ENCODE data around the gene REXO1.

DNA sequence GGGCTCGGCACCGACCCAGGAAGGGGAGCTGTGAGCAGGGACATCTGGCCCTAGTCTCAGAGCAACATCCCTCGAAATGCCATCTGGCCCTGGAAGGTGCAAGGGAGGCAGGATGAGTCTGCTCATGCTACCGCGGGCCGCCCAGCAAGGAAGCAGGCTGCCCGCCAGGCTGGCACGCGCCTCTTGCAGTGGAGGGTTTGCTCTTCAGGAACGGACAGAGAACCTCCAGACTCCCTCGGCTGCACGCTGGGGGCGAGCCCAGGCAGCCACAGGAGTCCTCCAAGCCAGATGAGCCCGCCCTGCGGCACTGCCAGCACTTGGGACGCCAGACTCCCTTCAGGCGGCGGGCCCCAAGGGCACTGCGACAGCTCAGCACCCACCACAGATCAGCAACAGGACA is 26.1 kb downstream of the REXO1 start:
- TF ChIP-seq, protein P1, sequence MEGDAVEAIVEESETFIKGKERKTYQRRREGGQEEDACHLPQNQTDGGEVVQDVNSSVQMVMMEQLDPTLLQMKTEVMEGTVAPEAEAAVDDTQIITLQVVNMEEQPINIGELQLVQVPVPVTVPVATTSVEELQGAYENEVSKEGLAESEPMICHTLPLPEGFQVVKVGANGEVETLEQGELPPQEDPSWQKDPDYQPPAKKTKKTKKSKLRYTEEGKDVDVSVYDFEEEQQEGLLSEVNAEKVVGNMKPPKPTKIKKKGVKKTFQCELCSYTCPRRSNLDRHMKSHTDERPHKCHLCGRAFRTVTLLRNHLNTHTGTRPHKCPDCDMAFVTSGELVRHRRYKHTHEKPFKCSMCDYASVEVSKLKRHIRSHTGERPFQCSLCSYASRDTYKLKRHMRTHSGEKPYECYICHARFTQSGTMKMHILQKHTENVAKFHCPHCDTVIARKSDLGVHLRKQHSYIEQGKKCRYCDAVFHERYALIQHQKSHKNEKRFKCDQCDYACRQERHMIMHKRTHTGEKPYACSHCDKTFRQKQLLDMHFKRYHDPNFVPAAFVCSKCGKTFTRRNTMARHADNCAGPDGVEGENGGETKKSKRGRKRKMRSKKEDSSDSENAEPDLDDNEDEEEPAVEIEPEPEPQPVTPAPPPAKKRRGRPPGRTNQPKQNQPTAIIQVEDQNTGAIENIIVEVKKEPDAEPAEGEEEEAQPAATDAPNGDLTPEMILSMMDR (IDR thresholded peaks at IDR 0.05), result no peak
- TF ChIP-seq CEBPB (IDR thresholded peaks at IDR 0.05), result no peak
- no peak for TF ChIP-seq POLR2A (IDR thresholded peaks at IDR 0.05; ENCODE audit: low read length)
- no peak for TF ChIP-seq RCOR1 (IDR thresholded peaks at IDR 0.05; ENCODE audit: low read depth, low read length)
- TF ChIP-seq RAD21 (conservative IDR thresholded peaks at IDR 0.05 in 1 of 2, IDR thresholded peaks at IDR 0.05 in 1 of 2), result no peak
- TF ChIP-seq, protein P2, sequence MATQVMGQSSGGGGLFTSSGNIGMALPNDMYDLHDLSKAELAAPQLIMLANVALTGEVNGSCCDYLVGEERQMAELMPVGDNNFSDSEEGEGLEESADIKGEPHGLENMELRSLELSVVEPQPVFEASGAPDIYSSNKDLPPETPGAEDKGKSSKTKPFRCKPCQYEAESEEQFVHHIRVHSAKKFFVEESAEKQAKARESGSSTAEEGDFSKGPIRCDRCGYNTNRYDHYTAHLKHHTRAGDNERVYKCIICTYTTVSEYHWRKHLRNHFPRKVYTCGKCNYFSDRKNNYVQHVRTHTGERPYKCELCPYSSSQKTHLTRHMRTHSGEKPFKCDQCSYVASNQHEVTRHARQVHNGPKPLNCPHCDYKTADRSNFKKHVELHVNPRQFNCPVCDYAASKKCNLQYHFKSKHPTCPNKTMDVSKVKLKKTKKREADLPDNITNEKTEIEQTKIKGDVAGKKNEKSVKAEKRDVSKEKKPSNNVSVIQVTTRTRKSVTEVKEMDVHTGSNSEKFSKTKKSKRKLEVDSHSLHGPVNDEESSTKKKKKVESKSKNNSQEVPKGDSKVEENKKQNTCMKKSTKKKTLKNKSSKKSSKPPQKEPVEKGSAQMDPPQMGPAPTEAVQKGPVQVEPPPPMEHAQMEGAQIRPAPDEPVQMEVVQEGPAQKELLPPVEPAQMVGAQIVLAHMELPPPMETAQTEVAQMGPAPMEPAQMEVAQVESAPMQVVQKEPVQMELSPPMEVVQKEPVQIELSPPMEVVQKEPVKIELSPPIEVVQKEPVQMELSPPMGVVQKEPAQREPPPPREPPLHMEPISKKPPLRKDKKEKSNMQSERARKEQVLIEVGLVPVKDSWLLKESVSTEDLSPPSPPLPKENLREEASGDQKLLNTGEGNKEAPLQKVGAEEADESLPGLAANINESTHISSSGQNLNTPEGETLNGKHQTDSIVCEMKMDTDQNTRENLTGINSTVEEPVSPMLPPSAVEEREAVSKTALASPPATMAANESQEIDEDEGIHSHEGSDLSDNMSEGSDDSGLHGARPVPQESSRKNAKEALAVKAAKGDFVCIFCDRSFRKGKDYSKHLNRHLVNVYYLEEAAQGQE (IDR thresholded peaks at IDR 0.05), result no peak
- TF ChIP-seq, protein P3, sequence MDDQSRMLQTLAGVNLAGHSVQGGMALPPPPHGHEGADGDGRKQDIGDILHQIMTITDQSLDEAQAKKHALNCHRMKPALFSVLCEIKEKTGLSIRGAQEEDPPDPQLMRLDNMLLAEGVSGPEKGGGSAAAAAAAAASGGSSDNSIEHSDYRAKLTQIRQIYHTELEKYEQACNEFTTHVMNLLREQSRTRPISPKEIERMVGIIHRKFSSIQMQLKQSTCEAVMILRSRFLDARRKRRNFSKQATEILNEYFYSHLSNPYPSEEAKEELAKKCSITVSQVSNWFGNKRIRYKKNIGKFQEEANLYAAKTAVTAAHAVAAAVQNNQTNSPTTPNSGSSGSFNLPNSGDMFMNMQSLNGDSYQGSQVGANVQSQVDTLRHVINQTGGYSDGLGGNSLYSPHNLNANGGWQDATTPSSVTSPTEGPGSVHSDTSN (IDR thresholded peaks at IDR 0.05), result no peak
- TF ChIP-seq, protein P4, sequence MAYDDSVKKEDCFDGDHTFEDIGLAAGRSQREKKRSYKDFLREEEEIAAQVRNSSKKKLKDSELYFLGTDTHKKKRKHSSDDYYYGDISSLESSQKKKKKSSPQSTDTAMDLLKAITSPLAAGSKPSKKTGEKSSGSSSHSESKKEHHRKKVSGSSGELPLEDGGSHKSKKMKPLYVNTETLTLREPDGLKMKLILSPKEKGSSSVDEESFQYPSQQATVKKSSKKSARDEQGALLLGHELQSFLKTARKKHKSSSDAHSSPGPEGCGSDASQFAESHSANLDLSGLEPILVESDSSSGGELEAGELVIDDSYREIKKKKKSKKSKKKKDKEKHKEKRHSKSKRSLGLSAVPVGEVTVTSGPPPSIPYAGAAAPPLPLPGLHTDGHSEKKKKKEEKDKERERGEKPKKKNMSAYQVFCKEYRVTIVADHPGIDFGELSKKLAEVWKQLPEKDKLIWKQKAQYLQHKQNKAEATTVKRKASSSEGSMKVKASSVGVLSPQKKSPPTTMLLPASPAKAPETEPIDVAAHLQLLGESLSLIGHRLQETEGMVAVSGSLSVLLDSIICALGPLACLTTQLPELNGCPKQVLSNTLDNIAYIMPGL (CRISPR knock-in tag; IDR thresholded peaks at IDR 0.05; ENCODE audit: borderline replicate concordance), result no peak
- TF ChIP-seq EP300 (IDR thresholded peaks at IDR 0.05), result no peak

Data from A549 (cell line).